LHCN-M2 (cell line): ENCODE data around the gene SYT1. TPM values are rescaled to one million over a fixed set of nuclear protein-coding genes. Genes with fewer than 3 reads are reported as not detected.

Experiments used
- DNase-seq: peaks from one replicate; pipeline ENCODE4 v3.0.0-alpha.2; 2012; ENCODE audit warnings: low read depth
- total RNA-seq: library from RNA; depleted of rRNA; stranded (reverse); fragments of >200 nt; gene quantifications from 2 replicates; pipeline ENCODE4 v1.2.3, GENCODE V29; 2014

The SYT1 gene
- total RNA-seq, 1 experiment from 2014 or later: 61.0 TPM

GRCh38 chr12:79294590-79294989 is 430.0 kb downstream of the SYT1 start:
- DNase-seq: no peak

GRCh38 chr12:79295572-79295971 is 431.0 kb downstream of the SYT1 start:
- no peak for DNase-seq

- DNase-seq: peak; percentile 51
Measured at GRCh38 chr12:79296133-79296532, 431.6 kb downstream of the SYT1 start.

DNA sequence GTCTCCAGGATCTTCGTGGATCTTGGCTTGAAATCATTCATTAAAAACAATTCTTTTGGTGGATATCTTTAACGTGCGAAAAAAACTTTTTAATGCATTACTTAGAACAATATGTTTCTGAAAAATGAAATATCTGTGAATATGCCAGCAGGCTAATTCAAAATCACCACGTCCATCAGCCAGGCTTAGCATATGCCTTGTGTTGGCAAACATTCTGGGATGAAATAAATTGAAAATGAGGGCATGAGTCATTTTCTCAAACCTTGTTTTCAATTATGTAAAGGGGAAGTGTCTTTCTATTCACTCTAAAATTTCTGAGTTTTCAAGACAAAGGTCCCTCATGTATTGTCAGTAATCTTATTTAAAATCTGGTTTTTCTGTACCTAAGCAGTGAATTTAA is 432.3 kb downstream of the SYT1 start:
- peak; percentile 41 for DNase-seq

DNA sequence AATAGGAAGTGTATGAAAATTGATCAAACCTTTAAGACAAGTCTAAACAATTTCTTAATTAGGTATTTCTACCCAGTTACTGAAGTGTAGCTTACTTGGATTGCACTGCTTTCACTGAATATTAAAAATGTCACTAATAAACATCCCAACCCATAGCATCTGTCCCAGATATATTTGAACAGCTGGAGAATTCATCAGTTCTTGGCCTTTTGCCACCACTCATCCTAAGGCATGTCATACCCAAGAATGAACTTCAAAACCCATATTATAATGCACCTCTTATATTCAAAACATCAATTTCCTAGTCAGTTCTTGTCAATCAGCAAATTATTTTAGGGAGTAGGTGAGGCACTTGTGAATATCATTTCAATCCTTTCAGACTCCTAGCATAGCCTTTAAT is 433.9 kb downstream of the SYT1 start:
- peak; percentile 88 for DNase-seq

- no peak for DNase-seq
Measured at GRCh38 chr12:79299447-79300198, 435.0 kb downstream of the SYT1 start.

DNA sequence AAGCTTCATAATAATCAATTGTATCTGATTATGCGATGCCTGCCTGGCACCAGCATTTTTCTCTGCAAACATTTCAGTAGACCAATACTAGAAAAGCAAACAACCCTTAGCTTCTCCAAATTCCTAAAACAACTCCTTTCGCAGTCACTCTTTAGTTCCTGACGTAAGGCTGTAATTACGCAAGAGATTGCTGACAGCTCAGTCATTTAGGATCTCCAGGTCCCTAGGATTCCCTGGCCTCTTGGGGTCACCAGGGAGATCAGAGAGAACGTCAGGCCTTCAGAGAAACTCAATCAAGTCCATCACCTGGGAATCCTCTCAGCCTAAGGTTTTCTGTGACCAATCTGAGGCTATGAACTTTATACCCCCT is 435.6 kb downstream of the SYT1 start:
- DNase-seq: peak; percentile 67

DNA sequence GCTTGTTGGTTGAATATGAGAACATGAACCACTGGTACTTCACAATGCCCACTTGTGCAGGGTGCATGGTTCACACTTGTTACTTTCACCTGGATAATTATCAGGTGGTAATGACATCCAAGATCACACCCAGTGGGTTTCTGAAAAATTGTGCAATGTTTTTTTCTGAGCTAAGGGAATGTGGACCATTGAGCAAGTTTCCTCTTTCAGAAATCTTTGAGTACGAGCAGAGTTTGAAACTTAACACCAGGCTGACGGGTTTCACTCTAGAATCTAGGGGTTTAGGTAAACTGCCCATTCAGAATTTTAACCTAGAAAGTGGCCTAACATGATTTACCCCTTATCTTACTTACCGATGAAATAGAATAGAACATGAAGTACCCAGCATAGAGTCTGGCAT is 436.6 kb downstream of the SYT1 start:
- no peak for DNase-seq

DNA sequence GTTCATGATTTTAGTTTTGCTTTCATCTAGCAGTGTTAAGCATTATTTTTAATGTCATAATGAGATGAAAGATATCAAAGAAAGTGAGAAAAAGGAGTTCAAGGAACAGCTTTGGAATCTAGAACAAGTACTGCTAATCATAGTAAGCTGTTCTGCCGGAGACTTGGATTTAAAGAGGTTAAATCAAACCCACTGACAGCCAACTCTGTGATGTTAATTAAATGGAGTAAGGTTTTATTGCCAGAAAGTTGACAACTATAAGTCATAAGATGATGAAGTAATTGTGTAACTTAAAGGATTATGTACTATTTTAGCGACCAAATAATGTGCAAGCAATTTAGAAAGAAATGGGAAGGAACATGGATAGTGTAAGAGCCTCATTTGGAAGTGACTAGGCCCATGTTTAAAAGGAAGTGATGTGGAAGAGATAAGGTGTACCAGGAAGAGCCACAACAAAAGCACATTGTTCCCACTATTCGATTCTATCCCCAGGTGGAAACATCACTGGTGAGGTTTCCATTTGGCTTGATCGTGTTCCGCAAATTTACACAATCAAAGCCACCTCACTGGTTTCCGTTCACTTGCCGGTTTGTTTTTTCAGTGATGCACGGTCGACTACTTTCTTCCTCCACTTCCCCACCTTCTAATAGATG is 437.7 kb downstream of the SYT1 start:
- DNase-seq: no peak

DNA sequence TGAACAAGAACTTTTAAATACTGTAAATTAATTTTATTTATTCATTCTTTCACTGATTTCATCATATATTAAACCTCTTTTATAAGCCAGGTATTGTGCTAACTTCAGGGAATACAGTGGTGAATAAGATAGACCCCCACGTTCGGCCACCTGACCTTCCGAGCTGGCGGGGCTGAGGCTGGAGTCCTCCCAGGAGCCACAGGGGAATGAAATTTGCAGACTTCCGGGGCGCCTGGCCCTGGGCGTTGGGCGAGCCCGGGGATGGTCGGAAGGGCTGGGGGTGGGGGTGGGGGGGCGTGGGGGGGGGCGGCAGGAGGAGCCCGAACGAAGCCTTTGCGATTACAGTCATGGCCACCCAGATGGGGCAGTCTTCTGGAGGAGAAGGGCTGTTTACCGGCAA is 442.8 kb downstream of the SYT1 start:
- no peak for DNase-seq

- no peak for DNase-seq
Measured at GRCh38 chr12:79309039-79309438, 444.5 kb downstream of the SYT1 start.

GRCh38 chr12:79317179-79317847 is 452.7 kb downstream of the SYT1 start:
- DNase-seq: no peak

DNA sequence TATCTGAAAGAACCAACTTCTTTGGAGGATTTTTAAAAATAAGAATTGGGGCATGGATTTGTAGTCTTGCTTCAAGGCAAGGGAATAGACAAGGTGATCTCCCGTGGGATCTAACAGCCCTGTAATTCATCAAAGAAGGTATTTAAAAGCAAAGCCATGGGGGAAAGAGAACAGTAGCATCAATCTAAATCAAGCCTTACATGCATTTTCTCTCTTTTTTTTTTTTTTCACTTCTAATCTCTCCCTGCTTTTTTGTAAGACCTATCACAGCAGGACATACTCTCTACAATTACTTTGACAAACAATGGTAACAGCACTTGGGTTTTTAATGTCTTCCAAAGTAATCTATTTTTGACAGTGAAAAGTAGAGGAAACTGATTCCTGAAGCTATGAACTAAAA is 458.3 kb downstream of the SYT1 start:
- no peak for DNase-seq

GRCh38 chr12:79324571-79324970 is 460.0 kb downstream of the SYT1 start:
- DNase-seq: no peak

DNA sequence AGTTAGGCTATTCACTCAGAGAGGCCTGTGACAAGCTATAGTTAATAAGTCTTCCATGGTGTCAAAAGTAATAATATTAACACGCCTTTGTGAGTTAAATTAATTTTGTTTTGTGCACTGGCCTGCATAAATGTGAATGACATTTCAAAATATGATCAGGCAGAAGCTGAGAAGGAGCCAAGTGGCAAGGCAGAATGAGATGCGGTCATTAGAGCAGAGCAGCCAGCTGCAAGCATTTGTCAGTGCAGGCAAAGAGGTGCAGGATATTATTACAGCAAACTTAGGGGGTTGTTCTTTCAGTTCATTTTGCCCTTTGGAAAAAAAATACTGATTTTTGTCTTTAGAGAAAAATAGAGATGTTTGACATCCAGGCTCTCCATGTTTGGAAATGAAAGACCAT is 461.6 kb downstream of the SYT1 start:
- peak; percentile 34 for DNase-seq

GRCh38 chr12:79326663-79327062 is 462.1 kb downstream of the SYT1 start:
- peak; percentile 19 for DNase-seq

- no peak for DNase-seq
Measured at GRCh38 chr12:79327465-79327864, 462.9 kb downstream of the SYT1 start.

DNA sequence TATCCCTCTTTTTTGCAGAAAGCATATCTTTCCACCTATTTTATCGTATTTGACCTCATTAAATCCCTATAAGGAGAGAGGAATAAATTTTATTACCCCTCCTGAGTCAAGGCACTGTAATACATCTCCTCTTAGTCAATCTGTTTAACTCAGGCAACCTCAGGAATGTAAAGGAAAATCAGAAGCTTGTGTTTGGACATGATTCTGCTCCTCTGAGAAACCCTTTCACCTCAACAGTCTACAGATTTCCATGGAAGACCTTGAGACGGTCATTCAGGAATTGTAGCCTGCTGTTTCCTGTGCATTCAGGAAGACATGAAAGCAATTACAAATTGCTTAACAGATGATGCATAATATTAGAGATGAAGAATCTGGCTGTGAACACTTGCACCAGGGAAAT is 465.4 kb downstream of the SYT1 start:
- no peak for DNase-seq

GRCh38 chr12:79331870-79332269 is 467.3 kb downstream of the SYT1 start:
- peak; percentile 63 for DNase-seq

DNA sequence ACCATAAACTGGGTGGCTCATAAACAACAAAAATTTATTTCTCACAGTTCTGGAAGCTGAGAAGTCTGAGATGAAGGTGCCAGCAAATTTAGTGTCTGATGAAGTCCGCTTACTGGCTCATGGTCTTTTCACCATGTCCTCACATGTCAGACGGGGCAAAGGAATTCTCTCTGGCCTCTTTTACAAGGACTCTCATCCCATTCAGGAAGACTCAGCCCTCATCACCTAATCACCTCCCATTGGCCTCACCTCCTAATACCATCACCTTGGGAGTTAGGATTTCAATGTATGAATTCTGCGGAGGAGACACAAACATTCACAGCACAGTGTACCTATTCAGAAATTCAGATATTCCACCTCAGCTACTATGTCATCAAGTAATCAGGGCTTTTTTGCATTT is 468.6 kb downstream of the SYT1 start:
- no peak for DNase-seq

DNA sequence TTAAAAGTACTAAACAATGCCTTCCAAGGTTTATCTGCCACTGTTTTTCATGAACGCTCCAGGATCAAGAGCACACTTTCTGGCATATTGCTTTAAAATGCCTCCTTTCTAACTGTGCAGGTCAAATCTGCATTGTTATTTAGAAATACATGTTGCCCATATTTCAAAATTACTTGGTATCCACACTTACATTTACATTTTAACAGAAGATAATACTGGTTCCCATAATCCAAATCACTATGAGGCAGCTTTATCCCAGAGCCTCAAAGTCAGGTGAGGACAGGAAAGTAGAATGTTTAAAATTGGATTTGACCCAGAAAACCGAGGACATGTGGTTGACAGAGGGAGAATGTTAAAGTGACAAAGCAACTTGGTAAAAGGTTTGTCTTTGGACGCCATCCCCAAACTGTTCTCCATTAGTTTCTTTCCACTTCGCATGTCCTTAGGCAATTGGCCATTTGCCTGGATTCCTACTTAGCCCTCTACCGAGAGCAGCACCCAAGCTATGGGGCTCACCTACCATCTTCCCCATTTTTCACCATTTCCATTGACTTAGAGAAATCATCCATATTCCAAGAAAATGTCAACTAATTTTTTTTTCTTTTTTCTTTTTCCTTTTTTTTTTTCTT is 473.2 kb downstream of the SYT1 start:
- DNase-seq: no peak
